ENCODE results near the gene CD38. TPM values are rescaled to one million over a fixed set of nuclear protein-coding genes. Genes with fewer than 3 reads are reported as not detected.

The CD38 gene
- total RNA-seq, 1 experiment from 2014 or later = not detected

DNA sequence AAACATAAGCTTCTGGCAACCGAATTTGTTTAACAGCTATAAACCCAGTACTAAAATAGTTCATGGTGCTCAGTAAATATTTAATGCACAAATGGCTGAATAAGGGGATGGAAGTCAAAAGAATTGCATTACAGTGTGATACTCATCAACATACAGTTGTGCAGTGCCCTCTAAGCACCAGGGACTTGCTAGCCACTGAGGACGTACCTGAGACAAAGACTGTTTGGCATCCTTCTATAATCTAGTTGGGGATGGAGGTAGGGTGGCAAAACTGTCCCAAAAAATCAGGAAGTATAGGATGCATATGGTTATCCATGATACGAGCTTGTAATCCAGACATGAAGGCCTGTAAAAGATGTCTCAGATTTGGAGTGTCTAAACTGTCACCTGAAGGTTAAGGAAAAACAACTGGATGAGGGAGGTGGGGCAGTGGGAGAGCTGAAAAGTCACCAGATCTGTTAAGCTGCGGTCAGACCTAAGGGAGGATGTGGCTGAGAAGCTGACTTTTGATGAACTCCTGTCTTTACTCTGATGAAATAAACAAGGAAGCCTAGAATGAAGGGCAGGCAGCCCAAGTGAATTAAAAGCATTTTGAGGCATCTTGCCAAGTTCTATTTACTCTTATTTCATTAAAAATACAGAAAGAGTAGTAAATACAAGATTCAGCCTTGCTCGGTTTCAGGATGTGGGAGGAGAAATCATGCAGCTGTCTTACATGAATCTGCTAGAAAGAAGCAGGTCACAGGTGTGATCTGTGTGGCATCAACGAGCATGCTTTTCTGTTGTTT, 12.0 kb upstream of the CD38 start:
- no peaks in the 10 kb centered on the region for H3K27me3 Mint-ChIP-seq (ENCODE audit: insufficient read depth, unreplicated experiment)
- no peaks in the 10 kb centered on the region for H3K36me3 Mint-ChIP-seq (ENCODE audit: insufficient read depth, unreplicated experiment)
- peaks cover 5% of the 10 kb centered on the region for H3K4me1 Mint-ChIP-seq (ENCODE audit: insufficient read depth, unreplicated experiment)
- no peak overlapping the region for H3K27ac Mint-ChIP-seq (ENCODE audit: low read depth, unreplicated experiment)
- TF ChIP-seq, protein P1, sequence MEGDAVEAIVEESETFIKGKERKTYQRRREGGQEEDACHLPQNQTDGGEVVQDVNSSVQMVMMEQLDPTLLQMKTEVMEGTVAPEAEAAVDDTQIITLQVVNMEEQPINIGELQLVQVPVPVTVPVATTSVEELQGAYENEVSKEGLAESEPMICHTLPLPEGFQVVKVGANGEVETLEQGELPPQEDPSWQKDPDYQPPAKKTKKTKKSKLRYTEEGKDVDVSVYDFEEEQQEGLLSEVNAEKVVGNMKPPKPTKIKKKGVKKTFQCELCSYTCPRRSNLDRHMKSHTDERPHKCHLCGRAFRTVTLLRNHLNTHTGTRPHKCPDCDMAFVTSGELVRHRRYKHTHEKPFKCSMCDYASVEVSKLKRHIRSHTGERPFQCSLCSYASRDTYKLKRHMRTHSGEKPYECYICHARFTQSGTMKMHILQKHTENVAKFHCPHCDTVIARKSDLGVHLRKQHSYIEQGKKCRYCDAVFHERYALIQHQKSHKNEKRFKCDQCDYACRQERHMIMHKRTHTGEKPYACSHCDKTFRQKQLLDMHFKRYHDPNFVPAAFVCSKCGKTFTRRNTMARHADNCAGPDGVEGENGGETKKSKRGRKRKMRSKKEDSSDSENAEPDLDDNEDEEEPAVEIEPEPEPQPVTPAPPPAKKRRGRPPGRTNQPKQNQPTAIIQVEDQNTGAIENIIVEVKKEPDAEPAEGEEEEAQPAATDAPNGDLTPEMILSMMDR (IDR thresholded peaks at IDR 0.05; ENCODE audit: unreplicated experiment) = no peak
- POLR2A ChIA-PET = no interaction called here
- no peak for DNase-seq (ENCODE audit: unreplicated experiment)
- H3K9me3 Mint-ChIP-seq (ENCODE audit: unreplicated experiment) = peaks cover 8% of the 10 kb centered on the region
- intact Hi-C loops (cut with micrococcal nuclease) = no loop called here
- BruUV-seq (replicated peaks) = no TSS peak
- CTCF ChIA-PET = interaction anchor here (0.6 kb wide), 2 partner anchors 14 to 183 kb away, joined by 3 to 7 read pairs; no protein-coding TSS in a partner anchor
- no peak overlapping the region for H3K4me3 Mint-ChIP-seq (ENCODE audit: unreplicated experiment)

DNA sequence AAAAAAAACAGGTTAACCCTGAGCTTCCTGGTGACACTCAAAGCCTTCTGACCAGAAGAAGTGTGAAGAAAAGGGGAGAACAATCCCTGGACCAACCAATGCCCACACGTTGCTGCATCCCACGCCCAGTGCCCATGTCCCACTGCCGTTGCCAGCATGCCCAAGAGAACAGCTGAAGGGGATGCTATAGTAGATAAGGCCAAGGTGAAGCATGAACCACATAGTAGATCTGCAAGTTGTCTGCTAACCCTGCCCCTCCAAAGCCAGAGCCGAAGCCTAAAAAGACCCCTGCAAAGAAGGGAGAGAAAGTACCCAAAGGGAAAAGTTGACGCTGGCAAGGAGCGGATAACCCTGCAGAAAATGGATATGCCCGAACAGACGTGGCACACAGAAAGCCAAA, 11.3 kb upstream of the CD38 start:
- no peak overlapping the region for H3K4me3 Mint-ChIP-seq (ENCODE audit: unreplicated experiment)
- H3K9me3 Mint-ChIP-seq (ENCODE audit: unreplicated experiment) = peaks cover 8% of the 10 kb centered on the region
- DNase-seq (ENCODE audit: unreplicated experiment) = no peak
- POLR2A ChIA-PET = no interaction called here
- TF ChIP-seq, protein P1 (IDR thresholded peaks at IDR 0.05; ENCODE audit: unreplicated experiment) = no peak
- intact Hi-C loops (cut with micrococcal nuclease) = no loop called here
- CTCF ChIA-PET = interaction anchor here (1.1 kb wide), 1 partner anchor 234 kb away, joined by 4 read pairs; no protein-coding TSS in a partner anchor
- no peaks in the 10 kb centered on the region for H3K36me3 Mint-ChIP-seq (ENCODE audit: insufficient read depth, unreplicated experiment)
- no TSS peak for BruUV-seq (replicated peaks)
- no peak overlapping the region for H3K27ac Mint-ChIP-seq (ENCODE audit: low read depth, unreplicated experiment)
- peaks cover 3% of the 10 kb centered on the region for H3K27me3 Mint-ChIP-seq (ENCODE audit: insufficient read depth, unreplicated experiment)
- peaks cover 5% of the 10 kb centered on the region for H3K4me1 Mint-ChIP-seq (ENCODE audit: insufficient read depth, unreplicated experiment)

DNA sequence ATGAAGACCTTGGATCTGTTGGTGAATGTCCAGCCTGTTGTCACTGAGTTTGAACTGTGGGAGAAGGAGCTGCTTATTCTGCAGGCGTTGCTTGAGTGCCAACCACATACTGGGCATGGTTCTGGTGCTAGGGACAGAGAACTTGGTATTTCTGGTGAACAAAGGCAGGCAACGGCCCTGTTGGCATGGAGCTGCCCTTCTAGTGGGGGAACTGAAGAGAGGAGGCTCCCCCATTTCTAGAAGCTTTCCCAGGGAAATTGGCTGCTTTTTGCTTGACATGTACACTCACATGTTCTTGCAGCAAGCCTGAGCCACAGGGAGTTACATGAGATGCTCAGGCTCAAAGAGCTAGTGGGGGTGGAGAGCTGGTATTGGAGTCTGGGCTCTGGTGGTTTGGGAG, 8.9 kb upstream of the CD38 start:
- peaks cover 5% of the 10 kb centered on the region for H3K4me1 Mint-ChIP-seq (ENCODE audit: insufficient read depth, unreplicated experiment)
- BruUV-seq (replicated peaks) = no TSS peak
- H3K27ac Mint-ChIP-seq (ENCODE audit: low read depth, unreplicated experiment) = no peak overlapping the region
- no peak for DNase-seq (ENCODE audit: unreplicated experiment)
- TF ChIP-seq, protein P1 (IDR thresholded peaks at IDR 0.05; ENCODE audit: unreplicated experiment) = no peak
- CTCF ChIA-PET = interaction anchor here (0.6 to 0.7 kb wide), 2 partner anchors 47 to 49 kb away, joined by 3 read pairs; no protein-coding TSS in a partner anchor
- intact Hi-C loops (cut with micrococcal nuclease) = no loop called here
- POLR2A ChIA-PET = interaction anchor here (0.6 kb wide), 1 partner anchor 9 kb away, joined by 3 read pairs; no protein-coding TSS in a partner anchor
- no peaks in the 10 kb centered on the region for H3K36me3 Mint-ChIP-seq (ENCODE audit: insufficient read depth, unreplicated experiment)
- H3K27me3 Mint-ChIP-seq (ENCODE audit: insufficient read depth, unreplicated experiment) = peaks cover 23% of the 10 kb centered on the region
- H3K9me3 Mint-ChIP-seq (ENCODE audit: unreplicated experiment) = peaks cover 8% of the 10 kb centered on the region
- H3K4me3 Mint-ChIP-seq (ENCODE audit: unreplicated experiment) = no peak overlapping the region

DNA sequence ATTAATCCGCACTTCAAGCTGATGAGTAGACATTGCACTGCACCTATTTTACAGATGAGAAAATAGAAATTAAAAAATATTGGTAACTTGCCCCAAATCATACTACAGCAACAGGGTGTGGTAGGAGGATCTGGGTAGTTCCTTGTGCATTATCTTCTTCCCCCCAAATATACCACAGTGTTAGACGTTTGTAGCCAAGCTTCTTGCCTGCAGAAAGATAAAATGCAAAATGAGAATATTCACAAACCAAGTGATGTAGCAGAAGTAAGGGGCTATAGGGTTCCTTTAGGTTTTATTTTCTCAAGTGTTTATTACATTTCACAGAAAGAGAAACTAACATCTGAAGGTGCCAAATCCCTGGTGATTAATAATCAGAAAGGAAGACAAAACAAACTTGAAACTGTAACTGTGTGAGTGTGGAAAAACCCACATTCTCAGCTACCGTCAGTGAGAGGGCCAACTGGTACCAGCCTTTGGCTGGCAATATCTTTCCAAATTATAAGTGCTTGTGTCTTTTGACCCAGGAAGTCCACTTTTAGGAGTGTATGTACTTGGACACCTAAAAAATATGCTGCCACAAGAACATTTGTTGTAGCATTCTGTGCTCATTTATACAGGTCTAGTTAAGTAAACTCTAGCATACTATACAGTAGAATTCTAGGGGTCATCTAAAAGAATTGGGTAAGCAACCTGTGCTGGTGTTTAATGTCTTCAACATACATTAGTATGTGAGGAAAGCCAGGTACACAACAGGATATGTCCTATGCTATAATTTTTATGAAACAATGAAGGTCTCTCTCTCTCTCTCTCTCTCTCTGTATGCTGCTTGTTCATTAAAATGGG, 6.7 kb upstream of the CD38 start:
- intact Hi-C loops (cut with micrococcal nuclease) = no loop called here
- Mint-ChIP-seq H3K36me3 (ENCODE audit: insufficient read depth, unreplicated experiment) (no peaks in the 10 kb centered on the region), H3K4me1 (ENCODE audit: insufficient read depth, unreplicated experiment) (no peaks in the 10 kb centered on the region), H3K27me3 (ENCODE audit: insufficient read depth, unreplicated experiment) (peaks cover 43% of the 10 kb centered on the region), H3K27ac (ENCODE audit: low read depth, unreplicated experiment) (no peak overlapping the region), H3K9me3 (ENCODE audit: unreplicated experiment) (no peaks in the 10 kb centered on the region), H3K4me3 (ENCODE audit: unreplicated experiment) (no peak overlapping the region)
- no peak for DNase-seq (ENCODE audit: unreplicated experiment)
- ChIA-PET POLR2A (no interaction called here), CTCF (interaction anchor here (0.7 kb wide), 1 partner anchor 1277 kb away, joined by 3 read pairs; no protein-coding TSS in a partner anchor)
- TF ChIP-seq, protein P1 (IDR thresholded peaks at IDR 0.05; ENCODE audit: unreplicated experiment) = no peak
- BruUV-seq (replicated peaks) = no TSS peak

All from MCF 10A (cell line).